ENCODE measurements around the gene JMY.

Gene JMY

GRCh38 chr5:79255786-79256557 lies 20.0 kb downstream of the JMY start:
- Histone ChIP-seq H3K4me3 (ENCODE audit: low read length, poor library complexity, severe bottlenecking) (no peak overlapping the region), H3K9me3 (ENCODE audit: insufficient read depth, low read depth, low read length) (no peaks in the 10 kb centered on the region), H3K9ac (ENCODE audit: low read depth, low read length, poor library complexity, severe bottlenecking) (no peak overlapping the region), H3K4me2 (ENCODE audit: low read depth, low read length, poor library complexity, severe bottlenecking) (no peak overlapping the region), H3K9me2 (replicated peaks; ENCODE audit: low read depth, low read length) (no peaks in the 10 kb centered on the region), H3K27me3 (ENCODE audit: insufficient read depth, low read length, poor library complexity, severe bottlenecking) (no peaks in the 10 kb centered on the region), H2AFZ (ENCODE audit: low read length) (no peak overlapping the region), H3K36me3 (ENCODE audit: insufficient read depth, low read length) (peaks cover 11% of the 10 kb centered on the region; the same call in 1 of the 2 replicates), H3K4me1 (ENCODE audit: insufficient read depth, low read length, poor library complexity, severe bottlenecking) (no peaks in the 10 kb centered on the region), H4K20me1 (ENCODE audit: insufficient read depth, low read length, poor library complexity, severe bottlenecking) (peaks cover 6% of the 10 kb centered on the region), H3K79me2 (ENCODE audit: insufficient read depth, low read length) (peaks cover 65% of the 10 kb centered on the region), H3F3A (ENCODE audit: low read depth) (no peaks in the 10 kb centered on the region)
- no peak for TF ChIP-seq EZH2phosphoT487 (IDR thresholded peaks at IDR 0.05; ENCODE audit: borderline replicate concordance)
- TF ChIP-seq CTCF (conservative IDR thresholded peaks at IDR 0.05; ENCODE audit: low read length): peak; percentile 78

- Histone ChIP-seq H3K9me3 (ENCODE audit: insufficient read depth, low read depth, low read length) (no peaks in the 10 kb centered on the region), H3K9ac (ENCODE audit: low read depth, low read length, poor library complexity, severe bottlenecking) (no peak overlapping the region), H3K27me3 (ENCODE audit: insufficient read depth, low read length, poor library complexity, severe bottlenecking) (no peaks in the 10 kb centered on the region), H3K36me3 (ENCODE audit: insufficient read depth, low read length) (peaks cover 11% of the 10 kb centered on the region; the same call in 1 of the 2 replicates), H4K20me1 (ENCODE audit: insufficient read depth, low read length, poor library complexity, severe bottlenecking) (peaks cover 6% of the 10 kb centered on the region), H3K4me3 (ENCODE audit: low read length, poor library complexity, severe bottlenecking) (no peak overlapping the region), H2AFZ (ENCODE audit: low read length) (no peak overlapping the region), H3K79me2 (ENCODE audit: insufficient read depth, low read length) (peaks cover 65% of the 10 kb centered on the region), H3K9me2 (replicated peaks; ENCODE audit: low read depth, low read length) (no peaks in the 10 kb centered on the region), H3K4me2 (ENCODE audit: low read depth, low read length, poor library complexity, severe bottlenecking) (no peak overlapping the region), H3K4me1 (ENCODE audit: insufficient read depth, low read length, poor library complexity, severe bottlenecking) (no peaks in the 10 kb centered on the region), H3F3A (ENCODE audit: low read depth) (no peaks in the 10 kb centered on the region)
- no peak for TF ChIP-seq EZH2phosphoT487 (IDR thresholded peaks at IDR 0.05; ENCODE audit: borderline replicate concordance)
Observed at GRCh38 chr5:79256563-79256962, 20.6 kb downstream of the JMY start.

GRCh38 chr5:79257314-79257713 lies 21.4 kb downstream of the JMY start:
- Histone ChIP-seq H3K9me3 (ENCODE audit: insufficient read depth, low read depth, low read length) (no peaks in the 10 kb centered on the region), H3K4me2 (ENCODE audit: low read depth, low read length, poor library complexity, severe bottlenecking) (no peak overlapping the region)

More at GRCh38 chr5:79257314-79257713, 21.4 kb downstream of the JMY start:
- Histone ChIP-seq H3K36me3 (ENCODE audit: insufficient read depth, low read length) (peaks cover 9% of the 10 kb centered on the region; the same call in 1 of the 2 replicates), H3K9ac (ENCODE audit: low read depth, low read length, poor library complexity, severe bottlenecking) (no peak overlapping the region), H3K4me3 (ENCODE audit: low read length, poor library complexity, severe bottlenecking) (no peak overlapping the region), H3K27me3 (ENCODE audit: insufficient read depth, low read length, poor library complexity, severe bottlenecking) (no peaks in the 10 kb centered on the region), H3K79me2 (ENCODE audit: insufficient read depth, low read length) (peaks cover 59% of the 10 kb centered on the region), H2AFZ (ENCODE audit: low read length) (no peak overlapping the region), H4K20me1 (ENCODE audit: insufficient read depth, low read length, poor library complexity, severe bottlenecking) (peaks cover 6% of the 10 kb centered on the region), H3F3A (ENCODE audit: low read depth) (no peaks in the 10 kb centered on the region), H3K4me1 (ENCODE audit: insufficient read depth, low read length, poor library complexity, severe bottlenecking) (no peaks in the 10 kb centered on the region), H3K9me2 (replicated peaks; ENCODE audit: low read depth, low read length) (no peaks in the 10 kb centered on the region)
- no peak for TF ChIP-seq CTCF (conservative IDR thresholded peaks at IDR 0.05; ENCODE audit: low read length)
- no peak for TF ChIP-seq EZH2phosphoT487 (IDR thresholded peaks at IDR 0.05; ENCODE audit: borderline replicate concordance)

Measured in Loucy (cell line).